IMR-90 (cell line): ENCODE measurements around the gene TBC1D1.

Source experiments
- CHD1 ChIP-seq: IDR thresholded peaks from 2 replicates; pipeline ENCODE4 v1.6.1; 2012; ENCODE audit warnings: low read depth, low read length, improper control_type of control experiment
- CTCF ChIP-seq: conservative IDR thresholded peaks from 2 replicates; pipeline ENCODE4 v1.5.1; 2012; ENCODE audit warnings: mild to moderate bottlenecking, low read depth, low read length, improper control_type of control experiment
- MAFK ChIP-seq: IDR thresholded peaks from 2 replicates; pipeline ENCODE4 v1.6.1; 2012; ENCODE audit warnings: low read depth, low read length, improper control_type of control experiment
- MAZ ChIP-seq: IDR thresholded peaks from 2 replicates; pipeline ENCODE4 v1.6.1; 2012; ENCODE audit warnings: low read depth, mild to moderate bottlenecking, low read length, improper control_type of control experiment, moderate library complexity, borderline replicate concordance
- MXI1 ChIP-seq: IDR thresholded peaks from 2 replicates; pipeline ENCODE4 v1.6.1; 2012; ENCODE audit warnings: low read depth, mild to moderate bottlenecking, low read length, moderate library complexity, borderline replicate concordance
- POLR2A ChIP-seq: IDR thresholded peaks from 2 replicates; pipeline ENCODE4 v1.6.1; 2012; ENCODE audit warnings: mild to moderate bottlenecking, low read depth, low read length
- RAD21 ChIP-seq: IDR thresholded peaks from 2 replicates; pipeline ENCODE4 v1.6.1; 2012; ENCODE audit warnings: low read length, improper control_type of control experiment
- RCOR1 ChIP-seq: IDR thresholded peaks from 2 replicates; pipeline ENCODE4 v1.6.1; 2012; ENCODE audit warnings: mild to moderate bottlenecking, low read length, improper control_type of control experiment; ENCODE audit not compliant: insufficient replicate concordance
- RFX5 ChIP-seq: IDR thresholded peaks from 2 replicates; pipeline ENCODE4 v1.8.0; 2012; ENCODE audit warnings: low read depth, mild to moderate bottlenecking, low read length, moderate library complexity
- SMC3 ChIP-seq: fragments of 150-350 bp; IDR thresholded peaks from 2 replicates; pipeline ENCODE4 v1.6.1; 2016; ENCODE audit warnings: low read depth, mild to moderate bottlenecking, antibody characterized with exemption, low read length, moderate library complexity

GRCh38 chr4:38177641-38178391, 286.9 kb downstream of the TBC1D1 start:
- TF ChIP-seq MAFK: no peak
- no peak for TF ChIP-seq CTCF
- TF ChIP-seq MXI1: no peak
- TF ChIP-seq POLR2A: no peak
- TF ChIP-seq SMC3: no peak
- no peak for TF ChIP-seq MAZ
- TF ChIP-seq RAD21: no peak
- TF ChIP-seq RCOR1: no peak
- TF ChIP-seq CHD1: no peak
- no peak for TF ChIP-seq RFX5
